Activated T-helper 1 cell treated with anti-CD3 and anti-CD28 coated beads, Interleukin-12 subunit alpha, Interleukin-12 subunit beta, Interleukin-2, Interleukin-4 antibody, amounts not matched to agents 30 ng/mL and 10 ng/mL and 1 ng/mL, durations not matched to agents 14 hours and 24 hours and 36 hours (primary cell): ENCODE results near the gene DOCK1. TPM values are rescaled to one million over a fixed set of nuclear protein-coding genes. Genes with fewer than 3 reads are reported as not detected.
"Not testable (repeated sequence)": the region's sequence is repeated elsewhere in the genome, so short reads cannot be mapped to it uniquely, and the experiment has no call there.

Source experiments
- DNase-seq: peaks from one replicate; pipeline ENCODE4 v3.0.0; 2021; ENCODE audit warnings: low spot score
- H3K27ac Mint-ChIP-seq: one replicate; pipeline ENCODE4 v1.8.0; 2021; ENCODE audit warnings: mild to moderate bottlenecking, mixed read lengths
- H3K27me3 Mint-ChIP-seq: one replicate; pipeline ENCODE4 v1.8.0; 2022; ENCODE audit warnings: mild to moderate bottlenecking, moderate library complexity, mixed read lengths; ENCODE audit not compliant: insufficient read depth
- H3K36me3 Mint-ChIP-seq: one replicate; pipeline ENCODE4 v1.8.0; 2021; ENCODE audit warnings: low read depth, mixed read lengths
- H3K4me1 Mint-ChIP-seq: one replicate; pipeline ENCODE4 v1.8.0; 2021; ENCODE audit warnings: low read depth, mixed read lengths
- H3K4me3 Mint-ChIP-seq: one replicate; pipeline ENCODE4 v1.8.0; 2021; ENCODE audit warnings: mild to moderate bottlenecking, moderate library complexity, mixed read lengths
- H3K9me3 Mint-ChIP-seq: one replicate; pipeline ENCODE4 v1.8.0; 2021; ENCODE audit warnings: mixed read lengths
- intact Hi-C: fragments of 100-400 bp; cut with micrococcal nuclease; formaldehyde crosslinking; loops from one replicate; pipeline ENCODE4 v1.15.1; 2024
- total RNA-seq: library from RNA; stranded (reverse); gene quantifications from 2 replicates; pipeline ENCODE4 v1.2.3, GENCODE V29; 2022

DOCK1 gene
- total RNA-seq, 1 donor from 2014 or later, result 0.75 TPM

DNA sequence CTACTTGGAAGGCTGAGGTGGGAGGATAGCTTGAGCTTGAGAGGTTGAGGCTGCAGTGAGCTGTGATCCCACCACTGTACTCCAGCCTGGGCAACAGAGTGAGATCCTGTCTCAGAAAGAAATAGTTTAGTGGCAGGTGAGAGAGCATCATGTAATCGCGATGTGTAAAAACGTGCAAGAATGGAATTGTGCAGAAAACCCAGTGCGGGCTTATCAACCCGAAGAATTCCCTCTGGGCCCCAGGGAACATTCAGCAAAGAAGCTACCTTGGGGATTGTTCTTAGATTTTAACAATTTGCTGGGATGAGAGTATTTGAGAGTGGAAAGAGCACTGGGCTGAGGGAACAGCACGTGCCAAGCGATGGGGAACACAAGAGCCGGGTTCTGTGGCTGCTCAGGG lies 398.5 kb downstream of the DOCK1 start:
- DNase-seq, result no peak
- intact Hi-C loops, result no loop called here
- H3K36me3 Mint-ChIP-seq, result no peaks in the 10 kb centered on the region
- no peaks in the 10 kb centered on the region for H3K4me1 Mint-ChIP-seq
- H3K9me3 Mint-ChIP-seq, result no peaks in the 10 kb centered on the region
- H3K4me3 Mint-ChIP-seq, result no peak overlapping the region
- peaks cover 8% of the 10 kb centered on the region for H3K27me3 Mint-ChIP-seq
- H3K27ac Mint-ChIP-seq, result no peak overlapping the region

DNA sequence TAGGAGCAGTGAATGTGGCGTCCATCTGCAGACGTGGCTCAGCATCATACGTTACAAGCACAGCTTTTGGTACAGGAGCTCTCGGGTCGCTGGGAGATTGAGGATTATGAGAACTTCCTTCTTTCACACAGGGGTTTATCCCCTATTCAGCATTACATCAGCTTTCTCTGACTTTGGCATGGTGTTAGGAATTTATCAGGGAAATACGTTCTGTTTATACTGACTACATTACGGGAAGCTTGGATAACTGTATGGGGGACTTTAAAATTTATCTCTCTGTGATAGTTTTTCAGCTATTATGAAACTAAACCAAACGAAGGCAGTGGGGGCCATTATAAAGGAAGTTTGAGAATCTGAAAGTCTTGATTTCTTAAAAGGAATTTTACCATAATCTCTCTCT lies 401.3 kb downstream of the DOCK1 start:
- H3K27ac Mint-ChIP-seq, result no peak overlapping the region
- no peaks in the 10 kb centered on the region for H3K4me1 Mint-ChIP-seq
- H3K27me3 Mint-ChIP-seq, result peaks cover 10% of the 10 kb centered on the region
- no peak for DNase-seq
- H3K36me3 Mint-ChIP-seq, result no peaks in the 10 kb centered on the region
- H3K4me3 Mint-ChIP-seq, result no peak overlapping the region
- intact Hi-C loops, result no loop called here
- no peaks in the 10 kb centered on the region for H3K9me3 Mint-ChIP-seq

DNA sequence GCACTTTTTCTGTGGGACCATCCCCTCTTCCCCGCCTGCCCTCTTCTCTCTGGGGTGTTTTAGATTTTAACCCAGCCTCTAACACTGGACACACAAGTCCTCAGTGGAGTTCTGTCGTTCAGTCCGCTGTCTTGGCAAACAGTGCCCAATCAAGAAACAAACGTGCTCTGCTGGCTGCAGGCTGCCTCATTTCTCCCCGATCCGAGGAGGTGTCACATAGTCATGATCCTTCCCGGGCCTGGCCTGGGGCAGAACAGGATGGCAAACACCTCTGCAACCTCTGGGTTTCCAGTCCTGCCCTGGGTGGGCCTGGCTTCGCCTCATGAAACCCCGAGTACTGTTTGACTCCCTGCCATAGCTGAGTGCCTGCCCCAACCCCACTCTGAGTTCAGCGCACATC lies 402.1 kb downstream of the DOCK1 start:
- Mint-ChIP-seq H3K4me1 (no peaks in the 10 kb centered on the region), H3K27me3 (peaks cover 9% of the 10 kb centered on the region), H3K9me3 (no peaks in the 10 kb centered on the region), H3K36me3 (no peaks in the 10 kb centered on the region), H3K4me3 (no peak overlapping the region), H3K27ac (no peak overlapping the region)
- intact Hi-C loops, result no loop called here
- no peak for DNase-seq

DNA sequence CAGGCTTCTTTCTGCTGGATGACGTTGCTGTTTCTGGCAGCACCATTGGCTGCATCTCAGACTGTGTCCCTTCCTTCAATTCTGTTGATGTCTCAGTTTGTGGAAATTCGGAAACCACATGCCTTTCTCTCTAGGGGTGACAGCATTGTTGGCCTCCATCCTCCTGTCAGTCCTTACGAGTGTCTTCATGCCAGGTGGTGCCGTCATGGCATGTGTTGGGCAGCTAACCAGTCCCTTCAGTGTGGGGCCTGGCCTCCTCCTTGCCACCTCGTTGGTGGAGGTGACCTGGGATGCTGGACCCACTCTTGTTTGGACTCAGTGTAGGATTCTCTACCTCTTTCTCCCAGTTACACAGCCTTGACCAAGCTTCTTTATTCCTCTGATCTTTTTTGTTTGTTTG lies 402.8 kb downstream of the DOCK1 start:
- H3K9me3 Mint-ChIP-seq, result no peaks in the 10 kb centered on the region
- H3K36me3 Mint-ChIP-seq, result no peaks in the 10 kb centered on the region
- H3K4me1 Mint-ChIP-seq, result no peaks in the 10 kb centered on the region
- no peak overlapping the region for H3K4me3 Mint-ChIP-seq
- intact Hi-C loops, result no loop called here
- H3K27ac Mint-ChIP-seq, result no peak overlapping the region
- no peak for DNase-seq
- peaks cover 9% of the 10 kb centered on the region for H3K27me3 Mint-ChIP-seq

DNA sequence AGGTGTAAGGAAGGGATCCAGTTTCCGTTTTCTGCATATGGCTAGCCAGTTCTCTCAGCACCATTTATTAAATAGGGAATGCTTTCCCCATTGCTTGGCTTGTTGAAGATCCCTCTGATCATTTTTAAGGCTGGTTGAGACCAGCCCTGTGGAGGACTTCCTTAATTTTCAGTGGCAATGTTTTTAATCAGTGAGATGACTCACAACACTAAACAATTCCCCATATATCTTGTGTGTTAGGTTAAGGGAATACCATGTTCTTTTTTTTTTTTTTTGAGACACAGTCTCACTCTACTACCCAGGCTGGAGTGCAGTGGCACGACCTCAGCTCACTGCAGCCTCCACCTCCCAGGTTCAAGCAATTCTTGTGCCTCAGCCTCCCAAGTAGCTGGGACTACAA lies 404.4 kb downstream of the DOCK1 start:
- intact Hi-C loops, result not testable (repeated sequence)

DNA sequence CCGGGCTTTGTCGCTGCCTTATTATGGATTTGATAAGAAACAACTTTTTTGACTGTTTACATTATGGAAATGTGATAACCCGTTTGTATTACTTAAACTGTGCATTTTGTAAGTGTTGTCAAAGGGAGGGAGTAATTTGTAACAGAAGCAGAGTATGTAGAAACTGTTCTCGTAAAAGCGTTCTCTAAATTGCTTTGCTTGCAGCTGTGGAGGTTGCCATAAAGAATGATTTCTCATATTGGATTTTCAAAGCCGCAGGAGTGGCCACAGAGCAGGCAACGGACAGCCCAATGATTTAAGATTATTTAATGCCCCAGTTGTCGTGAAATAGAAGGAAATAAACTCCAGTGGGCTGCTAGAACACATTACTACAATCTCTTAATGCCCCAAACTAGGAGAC lies 405.2 kb downstream of the DOCK1 start:
- intact Hi-C loops, result no loop called here
- H3K27me3 Mint-ChIP-seq, result peaks cover 9% of the 10 kb centered on the region
- DNase-seq, result no peak
- H3K36me3 Mint-ChIP-seq, result no peaks in the 10 kb centered on the region
- no peaks in the 10 kb centered on the region for H3K9me3 Mint-ChIP-seq
- H3K4me1 Mint-ChIP-seq, result no peaks in the 10 kb centered on the region
- H3K27ac Mint-ChIP-seq, result no peak overlapping the region
- H3K4me3 Mint-ChIP-seq, result no peak overlapping the region

More for the DNA sequence above, 404.4 kb downstream of the DOCK1 start:
- H3K36me3 Mint-ChIP-seq, H3K27ac Mint-ChIP-seq, DNase-seq, H3K4me3 Mint-ChIP-seq, H3K9me3 Mint-ChIP-seq, H3K4me1 Mint-ChIP-seq, H3K27me3 Mint-ChIP-seq: not testable (repeated sequence)

DNA sequence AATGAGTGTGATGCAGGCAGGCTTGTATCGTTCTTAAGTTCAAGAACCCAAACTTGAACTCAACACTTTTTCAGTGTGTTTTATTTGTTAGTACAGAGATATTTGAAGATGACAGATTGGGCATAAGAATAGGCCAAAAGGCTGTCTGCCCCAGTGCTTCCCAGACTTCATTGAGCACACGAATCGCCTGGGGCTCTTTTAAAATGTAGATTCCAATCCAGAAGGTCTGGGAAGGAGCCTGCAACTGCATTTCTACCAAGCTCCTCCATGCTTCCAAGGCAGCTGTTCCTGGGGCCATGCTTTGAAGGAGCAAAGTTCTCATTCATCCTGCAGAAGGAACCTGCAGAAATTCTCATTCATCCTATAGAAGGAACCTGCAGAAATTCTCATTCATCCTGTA lies 405.7 kb downstream of the DOCK1 start:
- intact Hi-C loops, result no loop called here
- Mint-ChIP-seq H3K4me3 (no peak overlapping the region), H3K27ac (no peak overlapping the region)

DNA sequence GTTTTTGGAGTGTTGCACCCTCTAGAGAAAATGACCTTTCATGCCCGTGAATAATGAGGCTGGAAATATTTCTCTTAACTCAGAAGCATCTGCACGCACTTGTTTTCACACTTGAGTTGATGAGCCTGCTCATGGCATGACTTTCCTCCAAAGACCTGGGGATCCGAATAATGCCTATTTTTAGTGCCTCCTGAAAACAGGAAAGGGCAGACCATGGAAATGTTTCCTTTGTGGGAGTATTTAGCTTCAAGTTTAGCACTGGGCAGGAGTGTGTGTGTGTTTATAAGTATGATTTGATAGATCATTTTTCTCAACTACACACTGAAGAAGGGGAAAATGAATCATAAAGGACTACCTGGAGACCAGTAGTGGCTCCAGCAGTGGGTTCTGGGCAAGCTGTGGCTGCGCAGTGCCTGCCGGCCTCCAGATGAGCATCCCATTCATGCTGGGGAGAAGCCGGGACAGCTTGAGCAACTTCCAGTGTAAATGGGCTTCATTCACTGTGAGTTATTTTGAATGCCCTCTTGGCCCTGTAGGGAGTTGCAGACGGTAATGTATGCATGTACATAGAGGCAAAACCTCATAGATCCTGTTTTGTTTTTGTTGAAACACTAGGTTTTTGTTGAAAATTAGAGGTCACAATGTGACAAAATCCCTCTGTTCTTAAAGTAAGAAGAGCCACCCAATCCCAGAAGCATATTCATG lies 408.9 kb downstream of the DOCK1 start:
- H3K36me3 Mint-ChIP-seq, result no peaks in the 10 kb centered on the region
- DNase-seq, result no peak
- H3K4me1 Mint-ChIP-seq, result no peaks in the 10 kb centered on the region
- H3K27ac Mint-ChIP-seq, result no peak overlapping the region
- intact Hi-C loops, result no loop called here
- no peaks in the 10 kb centered on the region for H3K9me3 Mint-ChIP-seq
- peaks cover 5% of the 10 kb centered on the region for H3K27me3 Mint-ChIP-seq
- H3K4me3 Mint-ChIP-seq, result no peak overlapping the region

More for the DNA sequence above, 405.7 kb downstream of the DOCK1 start:
- no peak for DNase-seq
- no peaks in the 10 kb centered on the region for H3K4me1 Mint-ChIP-seq
- peaks cover 9% of the 10 kb centered on the region for H3K27me3 Mint-ChIP-seq
- no peaks in the 10 kb centered on the region for H3K36me3 Mint-ChIP-seq
- no peaks in the 10 kb centered on the region for H3K9me3 Mint-ChIP-seq

DNA sequence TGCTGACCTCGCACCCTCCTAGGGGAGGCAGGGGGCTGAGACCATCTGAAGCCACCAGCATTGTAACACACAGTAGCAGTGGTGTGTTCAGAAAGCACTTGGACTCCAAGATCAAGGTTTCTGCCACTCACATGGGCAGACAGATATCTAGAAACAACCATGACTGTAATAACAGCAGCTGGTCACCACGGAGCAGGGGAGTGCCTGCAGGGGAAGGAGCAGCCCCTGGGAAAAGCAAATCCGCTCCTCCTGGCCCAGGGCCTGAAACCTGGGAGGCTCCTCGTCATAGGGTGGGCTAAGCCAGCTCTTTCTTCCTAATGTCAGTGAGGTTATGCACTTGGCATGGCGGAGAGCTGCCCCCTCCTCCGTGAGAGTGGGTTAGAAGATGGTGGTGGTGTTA lies 409.6 kb downstream of the DOCK1 start:
- Mint-ChIP-seq H3K4me1 (no peaks in the 10 kb centered on the region), H3K27ac (no peak overlapping the region), H3K27me3 (peaks cover 4% of the 10 kb centered on the region), H3K9me3 (no peaks in the 10 kb centered on the region), H3K36me3 (no peaks in the 10 kb centered on the region), H3K4me3 (no peak overlapping the region)
- intact Hi-C loops, result no loop called here
- DNase-seq, result no peak

DNA sequence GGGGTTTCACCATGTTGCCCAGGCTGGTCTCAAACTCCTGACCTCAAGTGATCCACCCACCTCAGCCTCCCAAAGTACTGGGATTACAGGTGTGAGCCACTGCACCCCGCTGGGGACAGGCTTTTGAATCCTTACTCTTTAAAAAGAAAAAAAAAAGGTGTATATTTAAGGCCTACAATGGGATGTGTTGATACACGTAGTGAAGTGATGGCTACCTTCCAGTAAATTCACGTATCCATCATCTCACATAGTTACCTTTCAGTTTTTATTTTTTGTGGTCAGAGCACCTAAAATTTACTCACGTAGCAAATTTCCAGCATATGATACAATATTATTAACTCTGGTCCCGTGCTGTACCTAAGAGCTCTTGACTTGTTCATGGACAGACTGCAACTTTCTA lies 410.7 kb downstream of the DOCK1 start:
- Mint-ChIP-seq H3K27ac (no peak overlapping the region), H3K27me3 (peaks cover 4% of the 10 kb centered on the region), H3K4me3 (no peak overlapping the region), H3K9me3 (no peaks in the 10 kb centered on the region), H3K4me1 (no peaks in the 10 kb centered on the region), H3K36me3 (no peaks in the 10 kb centered on the region)
- intact Hi-C loops, result no loop called here
- no peak for DNase-seq

DNA sequence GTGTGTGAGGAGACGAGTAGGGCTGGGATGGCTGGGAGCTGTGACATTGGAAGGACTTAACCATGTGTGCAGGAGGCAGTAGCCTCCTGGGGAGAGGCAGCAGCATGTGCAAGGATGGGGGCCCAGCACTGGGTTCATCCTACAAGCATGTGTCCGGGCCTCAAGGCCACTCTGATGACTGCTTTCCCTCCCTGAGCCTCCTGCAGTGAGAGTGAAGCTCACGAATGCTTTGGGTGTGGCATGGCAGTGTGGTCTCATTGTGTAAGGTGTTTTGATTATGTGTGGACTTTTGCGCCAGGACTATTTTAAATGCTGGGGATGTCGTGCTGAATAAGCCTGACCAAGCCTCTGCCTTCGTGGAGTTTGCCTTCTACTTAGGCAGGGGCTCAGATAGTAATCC lies 413.2 kb downstream of the DOCK1 start:
- no peaks in the 10 kb centered on the region for H3K36me3 Mint-ChIP-seq
- no peaks in the 10 kb centered on the region for H3K9me3 Mint-ChIP-seq
- H3K27me3 Mint-ChIP-seq, result peaks cover 2% of the 10 kb centered on the region

DNA sequence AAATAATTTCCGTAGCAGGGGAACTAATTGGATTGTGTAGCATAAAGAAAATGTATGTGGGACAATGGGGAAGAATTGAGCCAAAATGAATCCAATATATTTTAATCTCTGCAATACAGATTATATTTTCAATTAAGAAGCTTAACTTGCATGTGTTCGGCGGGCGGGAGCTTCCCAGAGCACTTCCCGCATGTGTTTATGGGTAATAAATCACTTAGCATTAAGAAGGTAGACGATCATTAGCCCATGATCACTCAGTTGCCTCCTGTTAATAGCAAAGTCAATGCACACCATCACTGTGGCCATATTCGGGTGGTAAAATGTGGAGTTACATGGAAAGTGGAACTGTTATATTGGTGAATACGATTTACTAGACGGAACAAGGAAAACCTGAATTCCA lies 414.0 kb downstream of the DOCK1 start:
- DNase-seq, result no peak
- H3K4me1 Mint-ChIP-seq, result no peaks in the 10 kb centered on the region
- peaks cover 2% of the 10 kb centered on the region for H3K27me3 Mint-ChIP-seq
- H3K36me3 Mint-ChIP-seq, result no peaks in the 10 kb centered on the region
- intact Hi-C loops, result no loop called here
- H3K9me3 Mint-ChIP-seq, result no peaks in the 10 kb centered on the region
- H3K27ac Mint-ChIP-seq, result no peak overlapping the region
- H3K4me3 Mint-ChIP-seq, result no peak overlapping the region

More for the DNA sequence above, 413.2 kb downstream of the DOCK1 start:
- intact Hi-C loops, result no loop called here
- Mint-ChIP-seq H3K4me3 (no peak overlapping the region), H3K4me1 (no peaks in the 10 kb centered on the region), H3K27ac (no peak overlapping the region)
- no peak for DNase-seq

DNA sequence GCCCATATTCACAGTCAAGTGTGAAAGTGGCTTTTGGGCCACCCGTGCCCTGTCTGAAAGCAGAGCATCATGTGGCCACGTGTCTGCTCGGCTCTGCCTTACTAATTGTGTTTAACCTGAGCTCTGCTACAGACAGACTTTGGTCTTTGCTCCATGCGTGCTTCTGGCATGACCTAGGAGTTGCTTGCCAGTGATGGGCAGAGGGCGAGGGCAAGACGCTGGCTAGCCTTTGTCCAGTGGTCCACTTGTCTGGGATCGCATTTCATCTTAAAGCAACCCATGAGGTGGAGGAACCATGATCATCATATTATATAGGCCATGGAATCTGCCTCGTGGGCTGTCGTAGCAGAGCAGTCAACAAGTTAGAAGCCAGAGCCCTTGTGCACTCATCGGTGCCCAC lies 414.5 kb downstream of the DOCK1 start:
- no peaks in the 10 kb centered on the region for H3K4me1 Mint-ChIP-seq
- no peaks in the 10 kb centered on the region for H3K36me3 Mint-ChIP-seq
- no peaks in the 10 kb centered on the region for H3K9me3 Mint-ChIP-seq
- no peak overlapping the region for H3K27ac Mint-ChIP-seq
- H3K27me3 Mint-ChIP-seq, result peaks cover 2% of the 10 kb centered on the region
- no peak overlapping the region for H3K4me3 Mint-ChIP-seq
- intact Hi-C loops, result no loop called here
- DNase-seq, result no peak

DNA sequence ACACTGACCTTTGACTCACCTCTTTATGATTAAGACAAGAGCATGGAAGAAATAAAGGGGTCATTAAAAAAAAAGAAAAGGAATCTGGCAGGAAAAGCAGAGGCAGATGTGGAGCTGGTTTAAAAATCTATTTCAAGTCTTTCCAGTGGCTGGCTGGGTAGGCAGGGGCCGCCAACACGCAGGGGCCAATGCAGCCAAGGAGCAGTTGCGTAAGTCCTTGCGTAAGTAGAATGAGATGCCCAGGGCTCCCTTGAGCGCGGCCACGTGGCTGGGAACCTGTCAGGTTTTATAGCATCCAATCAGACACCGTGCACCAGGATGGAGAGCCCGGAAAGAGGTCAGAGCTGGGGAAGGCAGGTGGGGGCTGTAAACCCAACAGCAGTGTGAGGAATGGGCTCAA lies 414.9 kb downstream of the DOCK1 start:
- Mint-ChIP-seq H3K4me3 (no peak overlapping the region), H3K4me1 (no peaks in the 10 kb centered on the region), H3K36me3 (no peaks in the 10 kb centered on the region), H3K9me3 (no peaks in the 10 kb centered on the region), H3K27ac (no peak overlapping the region), H3K27me3 (peaks cover 5% of the 10 kb centered on the region)
- intact Hi-C loops, result no loop called here
- DNase-seq, result no peak
